ENCODE results near the gene RUSC2.

- TF ChIP-seq POLR2A (IDR thresholded peaks at IDR 0.05): no peak
- TF ChIP-seq CTCF (IDR thresholded peaks at IDR 0.05): no peak
- no peak for TF ChIP-seq EP300 (IDR thresholded peaks at IDR 0.05)
These were observed 26.6 kb downstream of the RUSC2 start for GRCh38 chr9:35516479-35516878.

Measured in ovary (tissue), 3 donors.